ENCODE measurements around the gene CARHSP1. TPM values are rescaled to one million over a fixed set of nuclear protein-coding genes. Genes with fewer than 3 reads are reported as not detected.
A peak's percentile ranks its signal among the peaks of the same experiment; 100 is the strongest.

CARHSP1 gene
- total RNA-seq, 1 donor from 2014 or later = 27.0 TPM

GRCh38 chr16:8905168-8905762 is 36.5 kb upstream of the CARHSP1 start:
- H3K4me1 Mint-ChIP-seq = no peaks in the 10 kb centered on the region
- no peaks in the 10 kb centered on the region for H3K9me3 Mint-ChIP-seq
- CTCF ChIA-PET = interaction anchor here (1.0 to 1.2 kb wide), 3 partner anchors 11 to 231 kb away, joined by 3 to 4 read pairs (median 3); no protein-coding TSS in a partner anchor
- peaks cover 95% of the 10 kb centered on the region for H3K36me3 Mint-ChIP-seq (ENCODE audit: low read depth)
- H3K27ac Mint-ChIP-seq = no peak overlapping the region
- no peak for TF ChIP-seq CTCF (IDR thresholded peaks at IDR 0.05)
- ATAC-seq (ENCODE audit: low read depth) = peak; percentile 68
- POLR2A ChIA-PET = no interaction called here
- H3K27me3 Mint-ChIP-seq = no peaks in the 10 kb centered on the region
- H3K4me3 Mint-ChIP-seq = no peak overlapping the region
- intact Hi-C loops (cut with micrococcal nuclease) = loop anchor here (1.0 kb wide), 3 partner anchors 103 to 229 kb away; no protein-coding TSS in a partner anchor
- DNase-seq = no peak

- CTCF ChIA-PET = interaction anchor here (1.3 kb wide), 1 partner anchor 105 kb away, joined by 7 read pairs; no protein-coding TSS in a partner anchor
- peaks cover 96% of the 10 kb centered on the region for H3K36me3 Mint-ChIP-seq (ENCODE audit: low read depth)
- no peaks in the 10 kb centered on the region for H3K4me1 Mint-ChIP-seq
- POLR2A ChIA-PET = no interaction called here
- H3K4me3 Mint-ChIP-seq = no peak overlapping the region
- no peak overlapping the region for H3K27ac Mint-ChIP-seq
- ATAC-seq (ENCODE audit: low read depth) = no peak
- no peaks in the 10 kb centered on the region for H3K27me3 Mint-ChIP-seq
- no peak for DNase-seq
- intact Hi-C loops (cut with micrococcal nuclease) = no loop called here
- TF ChIP-seq CTCF (IDR thresholded peaks at IDR 0.05) = no peak
- no peaks in the 10 kb centered on the region for H3K9me3 Mint-ChIP-seq
Measured at GRCh38 chr16:8904018-8904430, 35.2 kb upstream of the CARHSP1 start.

GRCh38 chr16:8903004-8903403 is 34.2 kb upstream of the CARHSP1 start:
- intact Hi-C loops (cut with micrococcal nuclease) = no loop called here
- no peaks in the 10 kb centered on the region for H3K27me3 Mint-ChIP-seq
- CTCF ChIA-PET = interaction anchor here (0.8 kb wide), 1 partner anchor 11 kb away, joined by 3 read pairs; no protein-coding TSS in a partner anchor

GRCh38 chr16:8901320-8901861 is 32.6 kb upstream of the CARHSP1 start:
- no peak overlapping the region for H3K27ac Mint-ChIP-seq
- no peaks in the 10 kb centered on the region for H3K4me1 Mint-ChIP-seq
- ChIA-PET POLR2A (interaction anchor here (1.6 kb wide), 1 partner anchor 191 kb away, joined by 3 read pairs; no protein-coding TSS in a partner anchor), CTCF (interaction anchor here (1.0 to 1.4 kb wide), 3 partner anchors 8 to 233 kb away, joined by 3 read pairs; no protein-coding TSS in a partner anchor)
- H3K36me3 Mint-ChIP-seq (ENCODE audit: low read depth) = peaks cover 93% of the 10 kb centered on the region
- no peak for TF ChIP-seq CTCF (IDR thresholded peaks at IDR 0.05)
- no peak for DNase-seq
- intact Hi-C loops (cut with micrococcal nuclease) = no loop called here
- H3K4me3 Mint-ChIP-seq = no peak overlapping the region
- H3K9me3 Mint-ChIP-seq = no peaks in the 10 kb centered on the region
- no peaks in the 10 kb centered on the region for H3K27me3 Mint-ChIP-seq
- ATAC-seq (ENCODE audit: low read depth) = no peak

More at GRCh38 chr16:8903004-8903403, 34.2 kb upstream of the CARHSP1 start:
- Mint-ChIP-seq H3K27ac (no peak overlapping the region), H3K36me3 (ENCODE audit: low read depth) (peaks cover 96% of the 10 kb centered on the region), H3K9me3 (no peaks in the 10 kb centered on the region), H3K4me3 (no peak overlapping the region), H3K4me1 (no peaks in the 10 kb centered on the region)
- POLR2A ChIA-PET = no interaction called here
- TF ChIP-seq CTCF (IDR thresholded peaks at IDR 0.05) = no peak
- ATAC-seq (ENCODE audit: low read depth) (no peak), DNase-seq (no peak)

- intact Hi-C loops (cut with micrococcal nuclease) = no loop called here
- CTCF ChIA-PET = interaction anchor here (1.0 kb wide), 2 partner anchors 108 to 234 kb away, joined by 3 read pairs; no protein-coding TSS in a partner anchor
- peaks cover 92% of the 10 kb centered on the region for H3K36me3 Mint-ChIP-seq (ENCODE audit: low read depth)
Measured at GRCh38 chr16:8900343-8900742, 31.5 kb upstream of the CARHSP1 start.

More at GRCh38 chr16:8900343-8900742, 31.5 kb upstream of the CARHSP1 start:
- Mint-ChIP-seq H3K4me3 (no peak overlapping the region), H3K27me3 (no peaks in the 10 kb centered on the region), H3K4me1 (no peaks in the 10 kb centered on the region), H3K27ac (no peak overlapping the region), H3K9me3 (no peaks in the 10 kb centered on the region)
- no peak for DNase-seq
- POLR2A ChIA-PET = interaction anchor here (1.6 kb wide), 1 partner anchor 192 kb away, joined by 3 read pairs; no protein-coding TSS in a partner anchor
- no peak for TF ChIP-seq CTCF (IDR thresholded peaks at IDR 0.05)
- ATAC-seq (ENCODE audit: low read depth) = no peak

All from activated B cell treated with CpG ODN at 0.5 μM for 24 hours (primary cell).